OCI-LY1 (cell line): ENCODE measurements around the gene BEND3.
"Not testable (repeated sequence)": the region's sequence is repeated elsewhere in the genome, so short reads cannot be mapped to it uniquely, and the experiment has no call there.

ENCODE experiments used
- H2AFZ ChIP-seq: fragments of 200-600 bp; sonication (generic), shearing (Covaris generic); 2 replicates; pipeline ENCODE4 v1.6.0; 2014; ENCODE audit warnings: antibody characterized with exemption, mild to moderate bottlenecking, low read length
- H3F3A ChIP-seq: fragments of 200-600 bp; sonication (generic), shearing (Covaris generic); 2 replicates; pipeline ENCODE4 v1.6.0; 2014; ENCODE audit warnings: mild to moderate bottlenecking, antibody characterized with exemption, low read length, moderate library complexity; ENCODE audit not compliant: insufficient read depth
- H3K27ac ChIP-seq: fragments of 200-600 bp; sonication (generic); 2 replicates; pipeline ENCODE4 v1.5.1; 2014; ENCODE audit warnings: low read length, mixed run types, mild to moderate bottlenecking, low read depth; ENCODE audit not compliant: poor library complexity, severe bottlenecking
- H3K27me3 ChIP-seq: fragments of 200-600 bp; sonication (generic); 2 replicates; pipeline ENCODE4 v1.6.0; 2014; ENCODE audit warnings: antibody characterized with exemption, mild to moderate bottlenecking, low read length, moderate library complexity; ENCODE audit not compliant: insufficient read depth
- H3K36me3 ChIP-seq: fragments of 200-600 bp; sonication (generic); 2 replicates; pipeline ENCODE4 v1.6.1; 2014; ENCODE audit warnings: mild to moderate bottlenecking, antibody characterized with exemption, low read length, moderate library complexity, mixed read lengths; ENCODE audit not compliant: insufficient read depth
- H3K4me1 ChIP-seq: fragments of 200-600 bp; sonication (generic); 2 replicates; pipeline ENCODE4 v1.5.1; 2014; ENCODE audit warnings: mild to moderate bottlenecking, low read length, moderate library complexity; ENCODE audit not compliant: insufficient read depth, severe bottlenecking
- H3K4me2 ChIP-seq: fragments of 200-600 bp; sonication (generic), shearing (Covaris generic); 2 replicates; pipeline ENCODE4 v1.6.1; 2014; ENCODE audit warnings: low read length
- H3K4me3 ChIP-seq: fragments of 200-600 bp; sonication (generic); 2 replicates; pipeline ENCODE4 v1.5.1; 2014; ENCODE audit warnings: low read length, low read depth, mild to moderate bottlenecking, mixed read lengths; ENCODE audit not compliant: poor library complexity, severe bottlenecking
- H3K79me2 ChIP-seq: fragments of 200-600 bp; shearing (Covaris generic); 2 replicates; pipeline ENCODE4 v1.6.1; 2016; ENCODE audit warnings: mixed run types, low read length, mixed read lengths; ENCODE audit not compliant: insufficient read depth
- H3K9ac ChIP-seq: fragments of 200-600 bp; sonication (generic), shearing (Covaris generic); 2 replicates; pipeline ENCODE4 v1.6.1; 2014; ENCODE audit warnings: mild to moderate bottlenecking, low read length, mixed read lengths
- H3K9me2 ChIP-seq: fragments of 200-600 bp; sonication (generic), shearing (Covaris generic); 2 replicates; pipeline ENCODE4 v1.6.1; 2014; ENCODE audit warnings: low read depth, mild to moderate bottlenecking, low read length, mixed read lengths
- H3K9me3 ChIP-seq: fragments of 200-600 bp; shearing (Covaris generic); 2 replicates; pipeline ENCODE4 v1.6.1; 2014; ENCODE audit warnings: low read length, mixed read lengths
- H4K20me1 ChIP-seq: fragments of 200-600 bp; sonication (generic), shearing (Covaris generic); 2 replicates; pipeline ENCODE4 v1.6.0; 2016; ENCODE audit warnings: mild to moderate bottlenecking, low read length; ENCODE audit not compliant: insufficient read depth
- CTCF ChIP-seq: fragments of 200-600 bp; sonication (generic), shearing (Covaris generic); IDR thresholded peaks from 2 replicates; pipeline ENCODE4 v1.5.1; 2017; ENCODE audit warnings: mild to moderate bottlenecking, antibody characterized with exemption, low read length, moderate library complexity, mixed read lengths
- EZH2 ChIP-seq: fragments of 200-600 bp; sonication (generic), shearing (Covaris generic); IDR thresholded peaks from 2 replicates; pipeline ENCODE4 v1.8.0; 2017; ENCODE audit warnings: borderline replicate concordance, mixed run types, mild to moderate bottlenecking, antibody characterized with exemption, low read length, moderate library complexity, mixed read lengths

BEND3 gene

DNA sequence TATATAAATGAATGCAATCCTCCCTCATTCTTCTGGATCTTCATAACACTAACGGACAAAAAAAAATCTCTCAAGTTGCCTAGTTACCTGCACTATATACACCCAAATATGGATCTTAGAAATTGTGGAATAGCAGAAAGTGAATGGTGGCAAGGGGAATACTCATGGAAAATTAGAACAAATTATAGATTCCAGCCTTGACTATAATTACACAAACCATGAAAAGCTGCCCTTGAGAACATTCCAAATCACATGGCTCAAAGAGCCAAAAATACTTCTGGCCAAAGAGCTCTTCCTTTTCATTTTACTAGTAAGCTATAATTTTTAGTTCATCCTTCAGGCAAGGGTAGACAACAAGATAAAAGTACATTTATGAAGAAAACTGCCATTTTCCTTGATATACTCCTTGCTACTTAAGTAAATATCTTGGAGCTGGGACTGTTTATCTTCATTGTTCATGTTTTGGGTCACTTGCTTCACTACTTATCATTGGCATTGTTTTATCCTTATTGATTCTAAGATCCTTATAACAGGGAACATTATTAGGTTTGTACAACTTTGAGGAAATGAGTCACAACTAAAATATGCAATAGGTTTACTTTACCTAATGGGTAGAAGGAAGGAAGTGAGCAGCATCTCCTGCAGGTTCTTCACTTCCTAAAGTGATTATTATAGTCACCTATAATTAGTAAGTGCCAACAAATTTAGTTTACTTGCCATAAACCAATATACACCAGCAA lies 93.7 kb downstream of the BEND3 start:
- H3K9me2 ChIP-seq: no peaks in the 10 kb centered on the region
- no peak overlapping the region for H3K4me2 ChIP-seq
- H3K9me3 ChIP-seq: no peaks in the 10 kb centered on the region
- no peak overlapping the region for H3K9ac ChIP-seq
- no peaks in the 10 kb centered on the region for H3F3A ChIP-seq
- H3K27ac ChIP-seq: no peak overlapping the region
- H3K4me1 ChIP-seq: no peaks in the 10 kb centered on the region
- no peaks in the 10 kb centered on the region for H3K36me3 ChIP-seq
- no peaks in the 10 kb centered on the region for H4K20me1 ChIP-seq
- TF ChIP-seq EZH2 (no peak), CTCF (no peak)
- H3K27me3 ChIP-seq: no peaks in the 10 kb centered on the region
- no peak overlapping the region for H3K4me3 ChIP-seq
- no peaks in the 10 kb centered on the region for H3K79me2 ChIP-seq
- no peak overlapping the region for H2AFZ ChIP-seq

GRCh38 chr6:107020239-107020638 lies 95.1 kb downstream of the BEND3 start:
- Histone ChIP-seq H3K9ac (no peak overlapping the region), H3K27ac (no peak overlapping the region), H3K9me2 (no peaks in the 10 kb centered on the region), H3F3A (no peaks in the 10 kb centered on the region), H3K4me1 (no peaks in the 10 kb centered on the region), H4K20me1 (no peaks in the 10 kb centered on the region), H3K4me2 (no peak overlapping the region), H3K9me3 (no peaks in the 10 kb centered on the region), H3K4me3 (no peak overlapping the region), H3K79me2 (no peaks in the 10 kb centered on the region), H3K27me3 (no peaks in the 10 kb centered on the region), H3K36me3 (no peaks in the 10 kb centered on the region), H2AFZ (no peak overlapping the region)
- TF ChIP-seq EZH2 (no peak), CTCF (no peak)

- not testable (repeated sequence) for H3K9ac ChIP-seq, H3K4me2 ChIP-seq, H3K79me2 ChIP-seq, H4K20me1 ChIP-seq, H3F3A ChIP-seq, H3K9me2 ChIP-seq, H2AFZ ChIP-seq, H3K36me3 ChIP-seq, H3K9me3 ChIP-seq, H3K4me1 ChIP-seq, H3K27ac ChIP-seq, H3K4me3 ChIP-seq, H3K27me3 ChIP-seq
These were observed 95.7 kb downstream of the BEND3 start for GRCh38 chr6:107019628-107020027.

DNA sequence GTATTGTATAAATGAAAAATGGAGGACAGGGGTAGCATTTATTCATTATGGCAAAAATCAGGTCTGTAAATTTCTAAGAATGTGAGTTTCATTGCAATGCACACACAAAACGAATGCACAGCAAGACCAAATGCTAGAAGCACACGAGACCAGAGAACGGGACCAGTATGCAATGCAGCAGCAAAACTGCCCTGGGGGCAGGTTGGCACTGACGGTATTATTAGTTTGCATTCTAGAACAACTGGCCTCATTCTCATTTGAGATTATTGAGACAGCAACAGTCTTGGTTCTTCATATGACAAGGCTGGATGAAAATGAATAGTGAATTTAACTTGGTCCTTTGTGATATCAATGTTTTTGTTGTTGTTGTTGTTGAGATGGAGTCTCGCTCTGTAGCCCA lies 96.3 kb downstream of the BEND3 start:
- Histone ChIP-seq H3K27ac (no peak overlapping the region), H3K4me3 (no peak overlapping the region), H3K79me2 (no peaks in the 10 kb centered on the region), H3K4me2 (no peak overlapping the region), H3K9ac (no peak overlapping the region), H3K9me3 (no peaks in the 10 kb centered on the region), H3K27me3 (no peaks in the 10 kb centered on the region), H3K9me2 (no peaks in the 10 kb centered on the region), H2AFZ (no peak overlapping the region), H3F3A (no peaks in the 10 kb centered on the region), H3K4me1 (no peaks in the 10 kb centered on the region), H3K36me3 (no peaks in the 10 kb centered on the region), H4K20me1 (no peaks in the 10 kb centered on the region)
- TF ChIP-seq EZH2 (no peak), CTCF (no peak)
